HuH-7.5 (cell line): ENCODE measurements around the gene HIBADH.

ENCODE experiments used
- DNase-seq: peaks from one replicate; pipeline ENCODE4 v3.0.0; 2011; ENCODE audit warnings: low spot score

HIBADH gene

GRCh38 chr7:27635728-27636127, 27.0 kb downstream of the HIBADH start:
- no peak for DNase-seq

- no peak for DNase-seq
Observed at GRCh38 chr7:27634671-27635493, 27.8 kb downstream of the HIBADH start.

- no peak for DNase-seq
Observed at GRCh38 chr7:27633062-27633461, 29.6 kb downstream of the HIBADH start.

- no peak for DNase-seq
Observed at GRCh38 chr7:27631391-27631790, 31.3 kb downstream of the HIBADH start.

GRCh38 chr7:27627146-27627545, 35.5 kb downstream of the HIBADH start:
- no peak for DNase-seq

- DNase-seq: no peak
Observed at GRCh38 chr7:27619492-27619891, 43.2 kb downstream of the HIBADH start.

- DNase-seq: no peak
Observed at GRCh38 chr7:27617651-27618381, 44.9 kb downstream of the HIBADH start.

- no peak for DNase-seq
Observed at GRCh38 chr7:27616914-27617548, 45.7 kb downstream of the HIBADH start.

- no peak for DNase-seq
Observed at GRCh38 chr7:27616186-27616491, 46.5 kb downstream of the HIBADH start.

GRCh38 chr7:27615420-27616185, 47.1 kb downstream of the HIBADH start:
- no peak for DNase-seq

- no peak for DNase-seq
Observed at GRCh38 chr7:27614095-27614494, 48.6 kb downstream of the HIBADH start.

GRCh38 chr7:27611059-27611458, 51.6 kb downstream of the HIBADH start:
- DNase-seq: no peak

- DNase-seq: no peak
Observed at GRCh38 chr7:27608776-27609495, 53.7 kb downstream of the HIBADH start.

GRCh38 chr7:27607210-27607606, 55.5 kb downstream of the HIBADH start:
- no peak for DNase-seq

- DNase-seq: no peak
Observed at GRCh38 chr7:27606270-27607209, 56.1 kb downstream of the HIBADH start.

- no peak for DNase-seq
Observed at GRCh38 chr7:27605689-27606269, 56.9 kb downstream of the HIBADH start.

GRCh38 chr7:27605283-27605682, 57.4 kb downstream of the HIBADH start:
- no peak for DNase-seq

GRCh38 chr7:27603813-27604212, 58.9 kb downstream of the HIBADH start:
- no peak for DNase-seq

- no peak for DNase-seq
Observed at GRCh38 chr7:27602766-27603165, 59.9 kb downstream of the HIBADH start.

GRCh38 chr7:27601217-27601616, 61.5 kb downstream of the HIBADH start:
- DNase-seq: no peak
